ENCODE measurements around the gene CCDC57.
"Not testable (repeated sequence)": the region's sequence is repeated elsewhere in the genome, so short reads cannot be mapped to it uniquely, and the experiment has no call there.

Gene CCDC57

DNA sequence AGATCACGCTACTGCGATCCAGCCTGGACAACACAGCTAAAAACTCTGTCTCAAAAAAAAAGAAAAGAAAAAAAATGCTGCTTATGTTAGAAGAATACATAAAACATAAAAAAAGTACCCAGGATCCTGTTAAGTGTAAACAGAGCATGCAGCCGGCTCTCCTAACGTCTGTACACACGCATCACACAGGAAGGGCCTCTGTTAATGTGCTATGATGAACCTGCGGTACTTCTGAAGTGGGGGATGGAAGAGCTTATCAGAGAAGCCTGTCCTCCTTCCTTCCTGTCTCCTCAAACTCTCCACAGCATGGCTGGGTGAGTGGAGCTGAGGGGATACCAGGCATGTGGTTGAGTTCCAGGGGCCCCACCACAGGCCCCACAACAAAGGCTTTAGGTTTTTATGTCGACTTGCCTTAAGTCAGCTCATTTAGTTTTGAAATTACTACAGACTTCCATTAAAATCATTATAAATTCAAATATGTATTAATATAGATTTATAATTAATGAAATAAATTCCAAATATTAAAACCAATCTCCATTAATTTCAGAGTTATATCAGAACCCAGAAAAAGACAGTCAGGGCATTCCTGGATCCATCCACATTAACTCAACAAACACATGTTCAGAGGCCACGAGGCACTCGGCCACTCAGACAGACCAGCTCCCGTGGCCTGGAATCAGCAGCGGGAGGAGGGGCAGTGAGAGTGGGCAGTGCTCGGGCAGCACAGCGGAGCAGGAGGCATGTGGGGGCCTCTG, 11.7 kb downstream of the CCDC57 start:
- peak; percentile 50 for DNase-seq

GRCh38 chr17:82200135-82200534, 12.5 kb downstream of the CCDC57 start:
- DNase-seq, result no peak

DNA sequence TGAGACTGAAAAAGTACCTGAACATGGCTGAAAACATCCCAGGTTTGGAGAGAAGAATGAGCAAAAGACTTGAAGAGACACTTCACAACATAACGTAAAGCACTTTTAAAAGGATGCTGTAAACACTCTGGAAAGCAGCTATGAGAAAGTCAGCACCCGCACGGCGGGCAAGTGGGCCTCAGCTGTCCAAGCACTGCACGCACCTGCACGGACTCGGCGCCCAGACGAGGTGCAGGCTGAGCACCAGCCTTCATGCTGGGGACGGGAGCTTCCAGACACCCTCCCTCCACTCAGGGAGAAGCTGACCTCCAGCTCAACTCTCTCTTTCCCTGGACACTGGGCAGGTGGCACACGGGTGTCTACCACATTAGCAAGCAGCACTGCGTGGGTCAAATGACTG, 13.1 kb downstream of the CCDC57 start:
- DNase-seq, result no peak

GRCh38 chr17:82198092-82198491, 14.6 kb downstream of the CCDC57 start:
- DNase-seq, result no peak

GRCh38 chr17:82195675-82196672, 16.7 kb downstream of the CCDC57 start:
- DNase-seq, result no peak

DNA sequence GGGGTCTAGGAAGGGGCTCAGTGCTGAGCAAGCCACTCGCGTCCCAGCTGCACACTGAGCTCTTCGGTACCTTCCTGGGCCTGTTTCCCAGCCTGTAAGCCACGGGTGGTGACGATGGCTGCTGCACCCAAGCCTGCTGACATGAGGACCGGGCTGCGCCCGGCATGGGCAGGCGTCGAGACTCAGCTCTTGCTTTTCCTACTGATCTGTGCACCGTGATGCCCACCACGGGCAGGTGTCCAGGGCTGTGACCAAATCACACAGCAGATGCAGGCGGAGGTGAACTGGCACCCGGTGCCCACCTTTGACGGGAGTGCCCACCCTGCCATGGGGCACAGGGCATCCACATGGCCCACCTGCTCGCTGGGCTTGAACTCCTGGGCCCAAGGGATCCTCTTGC, 17.9 kb downstream of the CCDC57 start:
- DNase-seq, result no peak

- DNase-seq, result no peak
Observed at GRCh38 chr17:82193520-82194220, 19.0 kb downstream of the CCDC57 start.

- not testable (repeated sequence) for DNase-seq
Observed at GRCh38 chr17:82193050-82193449, 19.6 kb downstream of the CCDC57 start.

DNA sequence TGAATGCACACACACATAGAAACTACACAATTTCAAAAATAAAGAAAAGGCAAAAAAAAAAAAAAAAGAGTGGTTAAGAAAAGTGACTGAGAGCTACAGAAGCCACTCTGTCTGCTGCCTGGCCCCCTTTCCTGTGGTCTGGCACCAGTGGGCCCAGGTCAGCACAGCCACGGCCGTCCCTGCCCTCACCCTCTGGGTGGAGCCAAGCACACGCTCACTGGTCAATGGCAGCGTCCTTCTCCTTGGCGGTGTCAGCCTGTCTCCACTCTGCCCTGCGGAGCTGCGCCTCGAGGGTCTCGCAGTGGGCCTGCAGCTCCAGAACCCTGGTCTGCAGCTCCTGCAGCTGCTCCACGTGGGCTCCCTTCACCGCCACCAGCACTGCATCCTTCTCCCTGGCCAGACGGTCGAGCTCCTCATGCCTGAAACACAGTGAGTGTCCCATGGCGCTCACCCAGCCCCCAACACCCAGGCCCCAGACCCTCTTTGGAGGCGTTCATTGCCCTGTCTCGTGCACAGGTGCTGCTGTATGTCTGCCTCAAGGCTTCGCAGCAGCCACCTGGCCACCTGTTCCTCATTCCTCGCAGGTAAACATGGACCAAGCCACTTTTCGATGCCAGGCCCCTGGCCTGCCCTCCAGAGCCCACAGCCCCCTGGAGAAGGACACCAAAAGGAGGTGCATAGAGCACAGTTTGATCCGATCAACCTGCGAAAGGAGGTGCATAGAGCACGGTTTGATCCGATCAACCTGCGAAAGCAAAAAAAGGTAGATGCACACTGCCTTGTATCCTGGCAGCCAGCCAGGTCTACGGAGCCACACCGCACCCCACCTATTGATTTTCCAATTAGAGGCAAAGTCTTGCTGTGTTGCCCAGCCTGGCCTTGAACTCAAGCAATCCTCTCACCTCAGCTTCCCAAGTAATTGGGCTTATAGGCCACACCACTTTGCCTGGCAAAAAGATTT, 24.4 kb downstream of the CCDC57 start:
- DNase-seq, result no peak

DNA sequence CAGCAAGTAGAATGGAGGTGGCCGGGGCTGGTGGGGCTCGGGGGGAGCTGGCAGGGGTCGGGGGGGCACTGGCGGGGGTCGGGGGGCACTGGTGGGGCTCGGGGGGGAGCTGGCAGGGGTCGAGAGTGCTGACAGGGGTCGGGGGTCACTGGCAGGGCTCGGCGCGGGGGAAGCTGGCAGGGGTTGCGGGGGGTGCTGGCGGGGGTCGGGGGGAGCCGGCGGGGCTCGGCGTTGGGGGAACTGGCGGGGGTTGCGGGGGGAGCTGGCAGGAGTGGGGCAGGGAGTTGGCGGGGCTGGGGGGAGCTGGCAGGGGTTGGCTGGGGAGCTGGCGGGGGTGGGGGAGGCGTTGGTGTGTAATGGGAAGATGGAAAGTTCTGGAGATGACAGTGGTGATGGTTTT, 25.1 kb downstream of the CCDC57 start:
- DNase-seq, result no peak

DNA sequence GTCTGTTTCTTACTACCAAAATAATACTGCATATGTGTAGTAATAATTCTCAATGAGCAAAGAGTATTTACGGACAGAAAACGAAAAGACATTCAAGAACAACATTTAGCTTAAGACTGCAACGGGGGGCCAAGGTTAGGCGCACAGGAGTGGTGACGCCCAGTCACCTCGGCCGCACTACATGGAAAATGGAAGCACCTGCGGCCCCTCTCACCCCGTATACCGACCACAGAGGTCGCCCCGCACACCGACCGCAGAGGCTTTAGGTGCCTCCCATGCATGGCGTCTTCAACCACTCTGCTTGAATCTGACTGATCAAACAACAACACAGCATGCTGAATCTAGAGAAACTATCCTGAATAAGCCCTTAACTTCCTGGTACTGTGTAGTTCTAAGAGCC, 26.4 kb downstream of the CCDC57 start:
- no peak for DNase-seq

- no peak for DNase-seq
Observed at GRCh38 chr17:82184761-82185160, 27.9 kb downstream of the CCDC57 start.

- DNase-seq, result no peak
Observed at GRCh38 chr17:82180776-82181528, 31.7 kb downstream of the CCDC57 start.

DNA sequence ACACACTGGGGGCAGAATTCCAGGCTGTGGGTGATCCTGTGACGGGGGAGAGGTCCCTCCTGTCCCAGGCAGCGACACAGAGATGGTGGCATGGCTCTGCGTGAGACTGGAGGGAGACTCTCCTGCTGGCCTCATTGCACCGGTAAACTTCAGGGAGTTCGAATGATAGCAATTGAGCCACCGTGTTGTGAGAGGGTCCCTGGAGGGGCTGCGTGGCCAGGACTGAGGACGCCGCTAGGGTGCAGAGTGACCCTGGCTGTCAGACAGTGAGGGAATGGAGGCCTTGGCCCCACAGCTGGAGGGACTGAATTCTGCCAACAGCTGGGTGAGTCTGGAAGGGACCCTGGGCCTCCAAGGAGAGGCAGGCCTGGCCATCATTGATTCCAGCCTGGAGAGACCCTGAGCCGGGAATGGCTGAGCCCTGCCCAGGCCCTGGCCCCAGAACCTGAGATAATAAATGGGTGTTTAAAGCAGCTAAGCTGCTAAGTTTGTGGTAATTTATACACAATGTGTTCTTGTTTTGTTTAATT, 32.6 kb downstream of the CCDC57 start:
- no peak for DNase-seq

GRCh38 chr17:82179412-82179811, 33.2 kb downstream of the CCDC57 start:
- DNase-seq, result no peak

DNA sequence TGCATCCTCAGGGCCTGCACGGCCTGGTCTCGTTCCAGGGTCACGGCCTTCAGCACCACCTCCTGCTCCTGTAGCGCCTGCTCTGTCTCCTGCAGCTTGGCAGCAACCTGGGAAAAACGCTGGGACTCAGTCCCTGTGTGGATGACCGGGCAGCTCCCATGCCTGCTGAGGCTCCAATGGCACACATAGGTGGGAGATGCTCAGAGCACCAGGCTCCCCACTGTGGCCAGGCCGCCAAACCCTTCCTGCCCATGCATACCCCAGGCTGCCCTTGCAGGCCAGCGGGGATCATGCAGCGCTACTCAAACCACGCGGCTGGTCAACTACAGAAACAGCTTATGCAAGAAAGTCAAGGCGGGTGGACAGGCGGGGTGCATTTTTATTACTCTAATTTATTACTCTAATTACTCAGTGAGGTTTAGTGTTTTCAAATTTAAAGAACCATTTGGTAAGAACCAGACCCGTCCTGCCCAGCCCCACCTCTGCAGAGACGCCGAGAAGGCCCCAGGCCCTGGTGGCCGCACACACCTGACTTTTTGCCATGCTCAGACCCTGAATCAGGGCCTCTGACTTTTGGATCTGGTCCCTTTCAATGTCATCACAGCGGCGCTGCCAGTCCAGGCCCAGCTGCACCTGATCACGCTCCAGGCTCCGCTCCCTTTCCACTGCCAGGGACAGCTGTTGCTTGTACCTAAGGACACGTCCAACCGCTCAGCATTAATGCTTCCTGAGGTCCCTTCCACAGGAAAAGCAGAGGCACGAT, 34.0 kb downstream of the CCDC57 start:
- DNase-seq, result no peak

- DNase-seq, result no peak
Observed at GRCh38 chr17:82177761-82178498, 34.7 kb downstream of the CCDC57 start.

DNA sequence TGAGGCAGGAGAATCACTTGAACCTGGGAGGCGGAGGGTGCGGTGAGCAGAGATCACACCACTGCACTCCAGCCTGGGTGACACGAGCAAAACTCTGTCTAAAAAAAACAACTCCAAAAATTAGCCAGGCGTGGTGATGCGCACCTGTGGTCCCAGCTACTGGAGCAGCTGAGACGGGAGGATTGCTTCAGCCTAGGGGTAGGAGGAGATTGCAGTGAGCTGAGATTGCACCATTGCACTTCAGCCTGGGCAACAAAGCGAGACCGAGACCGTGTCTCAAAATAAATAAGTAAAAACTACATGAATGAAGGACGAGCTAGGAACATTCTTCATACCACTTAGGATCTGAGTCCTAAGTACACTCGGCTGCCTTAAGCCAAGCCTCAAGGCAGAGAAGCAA, 35.4 kb downstream of the CCDC57 start:
- no peak for DNase-seq

DNA sequence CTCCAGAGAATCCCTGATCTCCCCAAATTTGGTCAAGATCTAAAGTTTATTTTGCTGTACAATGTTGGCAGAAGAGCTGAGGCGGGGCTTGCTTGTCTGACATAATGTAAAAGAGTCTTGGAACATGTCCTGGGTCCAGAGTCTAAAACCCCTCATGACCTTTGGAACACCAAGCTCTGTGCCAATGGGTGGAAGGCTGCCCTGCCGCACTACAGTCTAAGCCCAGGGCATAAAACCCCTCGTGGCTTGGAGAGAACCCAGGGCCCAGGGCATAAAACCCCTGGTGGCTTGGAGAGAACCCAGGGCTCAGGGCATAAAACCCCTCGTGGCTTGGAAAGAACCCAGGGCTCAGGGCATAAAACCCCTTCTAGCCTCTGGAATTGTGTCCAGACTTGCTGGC, 36.7 kb downstream of the CCDC57 start:
- no peak for DNase-seq

DNA sequence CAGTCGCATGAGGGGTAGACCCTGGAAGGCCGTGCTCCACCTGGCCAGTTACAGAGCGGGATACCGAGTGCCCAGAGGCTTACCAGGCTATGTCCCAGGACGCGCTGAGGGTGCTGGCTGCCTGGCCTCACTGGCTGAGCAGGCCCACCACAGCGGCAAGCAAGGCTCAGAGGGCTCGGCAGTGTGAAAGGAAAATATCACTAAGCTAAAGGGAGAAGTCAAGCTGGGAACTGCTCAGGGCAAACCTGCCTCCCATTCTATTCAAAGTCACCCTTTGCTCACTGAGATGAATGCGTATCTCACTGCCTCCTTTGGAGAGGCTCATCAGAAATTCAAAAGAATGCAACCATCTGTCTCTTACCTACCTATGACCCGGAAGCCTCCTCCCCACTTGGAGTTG, 37.4 kb downstream of the CCDC57 start:
- no peak for DNase-seq

Data from activated naive CD4-positive, alpha-beta T cell treated with anti-CD3 and anti-CD28 coated beads, Interleukin-2, amount 50 U/mL, for 16 hours (primary cell).